Stimulated activated CD8-positive, alpha-beta memory T cell treated with anti-CD3 and anti-CD28 coated beads, Interleukin-12 subunit alpha, Interleukin-12 subunit beta, amount 100 ng/mL, for 24 hours (primary cell): ENCODE results near the gene PRSS33.

Source experiments
- DNase-seq: peaks from one replicate; pipeline ENCODE4 v3.0.0-alpha.2; 2020; ENCODE audit errors: extremely low read depth

The PRSS33 gene

DNA sequence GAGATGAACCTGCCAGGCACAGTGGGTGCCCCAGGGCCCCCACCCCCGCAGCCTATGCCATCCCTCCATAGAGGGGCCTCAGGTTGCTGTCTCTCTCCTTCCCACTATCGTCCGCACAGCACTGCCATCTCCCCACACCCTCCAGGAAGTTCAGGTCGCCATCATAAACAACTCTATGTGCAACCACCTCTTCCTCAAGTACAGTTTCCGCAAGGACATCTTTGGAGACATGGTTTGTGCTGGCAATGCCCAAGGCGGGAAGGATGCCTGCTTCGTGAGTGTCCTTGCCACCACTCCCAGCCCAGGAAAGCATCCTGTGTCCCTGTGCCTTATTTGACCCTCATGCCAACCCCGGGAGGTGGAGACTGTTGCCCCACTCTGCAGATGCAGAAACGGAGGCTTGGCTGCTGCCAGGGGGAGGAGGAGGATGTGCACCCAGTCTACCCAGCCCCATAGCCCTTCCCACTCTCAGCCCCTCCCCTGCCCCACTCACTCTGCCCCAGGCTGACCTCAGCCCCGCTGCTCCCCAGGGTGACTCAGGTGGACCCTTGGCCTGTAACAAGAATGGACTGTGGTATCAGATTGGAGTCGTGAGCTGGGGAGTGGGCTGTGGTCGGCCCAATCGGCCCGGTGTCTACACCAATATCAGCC, 33.6 kb upstream of the PRSS33 start:
- no peak for DNase-seq

DNA sequence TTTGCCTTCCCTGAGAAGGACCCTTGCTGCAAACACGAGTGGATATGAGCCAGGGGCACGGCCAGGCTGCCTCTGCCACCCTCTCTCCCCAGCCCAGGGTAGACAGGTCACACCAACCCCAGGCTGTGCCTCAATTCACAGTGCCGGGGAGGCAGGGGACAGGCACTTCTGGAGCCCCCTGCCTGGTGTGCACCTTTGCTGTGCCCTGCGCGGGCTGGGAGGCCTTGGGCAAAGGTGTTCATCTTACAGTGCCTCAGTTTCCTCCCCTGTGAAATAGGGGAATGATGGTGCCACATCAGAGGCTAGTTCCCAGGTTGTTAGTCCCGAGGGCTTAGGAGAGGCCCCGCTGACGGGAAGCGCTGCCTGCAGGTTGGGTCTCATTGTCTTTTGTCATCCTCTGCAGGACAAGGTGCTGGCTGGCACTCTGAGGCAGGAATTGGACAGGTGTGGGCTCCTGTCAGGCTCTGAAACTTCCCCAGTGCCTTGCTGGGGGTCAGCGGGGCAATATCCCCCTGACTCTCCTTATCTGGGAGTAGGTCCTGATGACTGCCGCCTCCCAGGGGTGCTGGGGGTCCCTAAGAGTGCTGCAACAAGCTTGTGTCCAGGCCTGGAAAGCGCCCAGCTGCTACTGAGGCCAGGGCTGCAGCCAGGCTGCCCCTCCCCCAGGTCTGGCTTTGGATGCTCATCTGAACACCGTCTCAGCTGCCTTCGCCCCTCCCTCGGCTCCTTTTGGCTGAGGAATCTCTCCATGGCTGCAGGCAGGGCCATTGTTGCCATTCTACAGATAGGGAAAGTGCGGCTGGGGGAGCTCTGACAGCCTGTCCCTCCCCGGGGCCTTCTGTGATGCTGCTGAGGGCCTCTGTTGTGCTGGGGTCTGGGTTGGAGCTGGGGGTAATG, 32.8 kb upstream of the PRSS33 start:
- DNase-seq = no peak

- DNase-seq = no peak
Measured at GRCh38 chr16:2819179-2819938, 32.0 kb upstream of the PRSS33 start.

DNA sequence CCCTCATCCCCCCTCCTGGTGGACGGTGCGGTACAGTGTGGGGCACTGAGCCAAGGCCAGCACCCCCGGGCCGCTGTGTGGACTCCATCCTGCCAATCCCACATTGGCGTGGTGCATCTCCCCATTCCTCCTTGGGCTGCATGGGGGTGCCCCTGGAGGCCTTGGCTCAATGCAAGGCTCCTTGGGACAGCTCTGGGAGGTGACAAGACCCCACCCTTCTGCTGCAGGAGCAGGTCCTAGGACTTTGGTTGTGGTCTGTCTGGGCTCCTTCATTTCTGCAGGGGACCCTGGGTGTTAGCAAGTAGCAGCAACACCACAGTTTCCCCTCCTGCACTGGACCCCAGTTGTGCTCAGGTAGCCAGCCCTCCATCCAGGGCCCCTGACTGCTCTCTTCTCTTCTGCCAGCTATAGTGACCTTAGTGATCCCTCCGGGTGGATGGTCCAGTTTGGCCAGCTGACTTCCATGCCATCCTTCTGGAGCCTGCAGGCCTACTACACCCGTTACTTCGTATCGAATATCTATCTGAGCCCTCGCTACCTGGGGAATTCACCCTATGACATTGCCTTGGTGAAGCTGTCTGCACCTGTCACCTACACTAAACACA, 31.0 kb upstream of the PRSS33 start:
- no peak for DNase-seq

DNA sequence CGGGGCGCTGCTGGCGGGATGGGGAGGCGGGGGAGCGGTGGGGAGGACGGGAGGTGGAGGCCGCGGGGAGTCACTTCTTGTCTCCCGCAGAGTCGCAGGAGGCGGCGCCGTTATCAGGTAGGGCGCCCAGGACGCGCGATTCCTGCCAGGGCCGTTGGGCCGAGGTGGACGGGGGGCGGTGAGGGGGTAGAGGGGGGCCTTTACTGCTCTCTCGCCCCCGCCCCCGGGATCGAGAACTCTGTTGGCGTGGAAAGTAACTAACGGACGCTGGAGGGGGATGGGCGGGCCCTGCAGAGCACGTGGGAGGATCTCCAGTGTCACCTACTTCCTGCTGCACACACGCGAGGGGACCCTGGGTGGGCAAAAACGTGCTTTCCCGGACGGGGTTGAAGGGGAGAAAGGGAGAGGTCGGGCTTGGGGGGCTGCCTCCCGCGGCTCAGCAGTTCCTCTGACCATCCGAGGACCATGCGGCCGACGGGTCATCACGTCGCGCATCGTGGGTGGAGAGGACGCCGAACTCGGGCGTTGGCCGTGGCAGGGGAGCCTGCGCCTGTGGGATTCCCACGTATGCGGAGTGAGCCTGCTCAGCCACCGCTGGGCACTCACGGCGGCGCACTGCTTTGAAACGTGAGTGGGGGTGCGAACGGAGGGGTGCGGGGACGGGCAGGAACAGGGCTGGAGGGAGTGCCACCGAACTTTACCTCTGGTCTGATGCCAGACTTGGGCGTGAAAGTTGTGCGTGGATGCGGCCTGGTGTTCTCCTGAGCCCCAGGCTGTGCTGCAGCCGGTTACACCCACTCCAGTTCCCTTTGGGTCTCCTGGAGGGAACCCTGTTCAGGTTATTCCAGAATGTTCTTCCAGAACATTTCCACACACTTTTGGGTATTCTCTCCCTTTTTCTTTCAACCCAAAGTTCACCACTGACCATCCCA, 30.2 kb upstream of the PRSS33 start:
- DNase-seq = no peak

DNA sequence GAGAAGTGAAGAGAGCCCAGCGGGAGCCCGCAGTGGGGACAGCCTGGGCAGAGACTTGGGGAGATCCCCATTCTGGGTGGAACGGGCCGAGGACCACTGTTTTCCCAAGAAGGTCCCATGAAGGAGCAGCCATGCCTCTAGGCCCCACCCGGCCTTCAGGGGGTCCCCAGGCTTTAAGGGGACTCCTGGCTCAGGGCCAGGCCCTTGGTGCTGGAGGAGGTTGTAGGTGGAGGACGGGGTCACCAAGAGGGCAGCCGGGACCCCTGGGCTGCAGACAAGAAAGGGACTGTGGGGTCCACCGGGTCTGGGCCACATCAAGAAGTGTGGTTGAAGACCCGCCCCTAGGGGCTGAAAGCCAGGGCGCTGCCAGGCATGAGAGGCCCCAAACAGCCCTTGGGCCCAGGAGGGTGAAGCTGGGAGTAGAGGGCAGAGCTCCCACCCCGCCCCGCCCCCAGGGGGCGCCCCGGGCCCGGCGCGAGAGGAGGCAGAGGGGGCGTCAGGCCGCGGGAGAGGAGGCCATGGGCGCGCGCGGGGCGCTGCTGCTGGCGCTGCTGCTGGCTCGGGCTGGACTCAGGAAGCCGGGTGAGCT, 29.5 kb upstream of the PRSS33 start, which contains the start of gene PRSS21:
Gene PRSS21 (plus strand): TSS at position 487 of the 589 bp plus-strand sequence. CDS start 32 bp downstream, at position 519.
- DNase-seq = no peak

- DNase-seq = no peak
Measured at GRCh38 chr16:2815299-2815771, 28.0 kb upstream of the PRSS33 start.

DNA sequence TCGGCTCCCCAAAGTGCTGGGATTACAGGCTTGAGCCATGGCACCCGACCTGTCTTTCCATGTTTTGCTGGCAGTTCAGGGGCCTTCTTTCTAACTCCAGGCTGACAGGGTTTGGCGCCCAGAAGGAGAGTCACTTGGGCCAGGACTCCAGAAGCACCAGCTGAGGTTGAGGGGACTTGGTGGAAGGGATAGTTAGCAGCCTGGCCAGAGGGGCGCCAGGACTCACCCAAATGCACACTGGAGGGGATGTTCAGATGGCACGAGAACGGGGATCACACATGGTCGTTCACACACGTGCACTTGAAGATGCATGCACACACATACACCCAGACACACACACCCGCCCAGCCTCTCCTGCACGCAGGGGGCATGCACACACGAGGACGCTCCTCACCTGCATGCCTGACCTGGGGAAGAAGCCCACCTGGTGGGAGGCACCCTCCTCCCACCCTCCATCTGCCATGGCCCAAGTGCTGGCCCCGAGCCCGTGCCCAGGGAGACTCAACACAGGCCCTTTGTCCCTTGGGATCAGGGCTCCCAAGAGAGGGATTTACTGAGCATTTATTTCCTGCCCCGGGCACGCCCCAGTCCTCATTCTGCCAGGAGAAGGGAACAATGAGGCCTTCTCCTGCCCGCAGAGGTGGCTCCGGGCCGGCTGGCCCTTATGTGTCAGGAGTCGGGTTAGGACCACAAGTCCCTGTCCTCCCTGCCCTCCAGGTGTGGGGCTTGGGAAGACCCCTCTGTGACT, 27.4 kb upstream of the PRSS33 start:
- DNase-seq = no peak

- DNase-seq = no peak
Measured at GRCh38 chr16:2813771-2814221, 26.4 kb upstream of the PRSS33 start.

- no peak for DNase-seq
Measured at GRCh38 chr16:2811703-2812471, 24.5 kb upstream of the PRSS33 start.

DNA sequence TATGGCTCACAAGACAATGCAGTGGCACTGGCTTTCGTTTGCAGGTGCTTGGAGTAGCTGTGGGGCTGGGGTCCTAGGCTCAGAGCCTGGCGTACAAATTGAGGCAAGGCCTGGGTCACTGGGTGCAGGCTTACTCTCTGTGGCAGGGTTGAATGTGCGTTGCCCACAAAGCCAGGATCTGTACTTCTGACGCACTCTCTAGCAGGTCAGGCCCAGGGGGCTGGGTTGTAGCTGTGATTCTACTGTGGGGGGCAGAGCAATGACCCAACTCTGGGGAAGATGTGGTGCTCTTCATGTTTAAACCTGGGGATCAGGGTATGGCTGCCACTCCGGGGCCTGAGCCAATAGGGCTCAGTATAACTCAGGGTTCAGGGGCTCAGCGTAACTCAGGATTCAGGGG, 23.3 kb upstream of the PRSS33 start:
- no peak for DNase-seq

- no peak for DNase-seq
Measured at GRCh38 chr16:2809149-2809760, 21.9 kb upstream of the PRSS33 start.

GRCh38 chr16:2808181-2808580, 20.8 kb upstream of the PRSS33 start:
- DNase-seq = no peak

- no peak for DNase-seq
Measured at GRCh38 chr16:2806286-2806685, 18.9 kb upstream of the PRSS33 start.

- no peak for DNase-seq
Measured at GRCh38 chr16:2804728-2805127, 17.4 kb upstream of the PRSS33 start.

DNA sequence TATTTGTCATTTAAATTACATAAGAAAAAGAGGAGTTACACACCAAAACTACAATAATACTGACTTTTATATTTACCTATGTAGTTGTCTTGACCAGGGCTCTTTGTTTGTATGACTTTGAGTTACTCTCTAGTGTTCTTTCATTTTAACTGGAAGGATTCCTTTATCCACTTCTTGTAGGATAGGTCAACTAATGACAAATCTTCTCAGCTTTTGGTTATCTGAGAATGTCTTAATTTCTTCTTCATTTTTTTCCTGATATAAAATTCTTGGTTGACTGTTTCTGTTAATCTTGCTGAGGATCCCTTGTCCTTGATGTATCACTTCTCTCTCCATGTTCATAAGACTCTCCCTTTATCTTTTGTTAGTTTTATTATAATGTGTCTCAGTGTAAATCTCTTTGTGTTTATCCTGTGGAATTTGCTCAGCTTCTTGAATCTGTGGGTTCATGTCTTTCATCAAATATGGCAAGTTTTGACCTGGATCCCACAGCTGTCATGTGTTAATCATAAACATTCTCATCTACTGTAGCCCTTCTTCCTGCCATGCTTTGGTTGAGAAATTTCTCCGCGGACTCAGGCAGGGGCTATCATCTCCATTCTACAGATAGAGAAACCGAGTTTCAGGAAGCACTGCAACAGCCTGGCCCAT, 16.3 kb upstream of the PRSS33 start:
- DNase-seq = no peak

- no peak for DNase-seq
Measured at GRCh38 chr16:2799859-2800226, 12.5 kb upstream of the PRSS33 start.
